BLaER1 (cell line): ENCODE measurements around the gene MIF.
"Not testable (repeated sequence)": the region's sequence is repeated elsewhere in the genome, so short reads cannot be mapped to it uniquely, and the experiment has no call there.

Experiments used
- H3K27ac ChIP-seq: shearing (Covaris generic); formaldehyde crosslinking; 2 replicates; pipeline ENCODE4 v1.8.1; 2022
- H3K27me3 ChIP-seq: shearing (Covaris generic); formaldehyde crosslinking; 2 replicates; pipeline ENCODE4 v1.8.1; 2022
- H3K36me3 ChIP-seq: shearing (Covaris generic); formaldehyde crosslinking; 2 replicates; pipeline ENCODE4 v1.8.1; 2022
- H3K4me1 ChIP-seq: shearing (Covaris generic); formaldehyde crosslinking; 2 replicates; pipeline ENCODE4 v1.8.1; 2022
- H3K4me2 ChIP-seq: shearing (Covaris generic); formaldehyde crosslinking; 2 replicates; pipeline ENCODE4 v1.8.1; 2022
- H3K4me3 ChIP-seq: shearing (Covaris generic); formaldehyde crosslinking; 2 replicates; pipeline ENCODE4 v1.8.1; 2022
- H3K9ac ChIP-seq: shearing (Covaris generic); formaldehyde crosslinking; 2 replicates; pipeline ENCODE4 v1.8.1; 2022
- H3K9me3 ChIP-seq: shearing (Covaris generic); formaldehyde crosslinking; 2 replicates; pipeline ENCODE4 v1.8.1; 2022
- H4K20me1 ChIP-seq: shearing (Covaris generic); formaldehyde crosslinking; 2 replicates; pipeline ENCODE4 v1.8.1; 2022
- Cebpa-rat ChIP-seq: shearing (Covaris generic); IDR thresholded peaks from 2 replicates; pipeline ENCODE4 v1.8.1; 2022

MIF gene

DNA sequence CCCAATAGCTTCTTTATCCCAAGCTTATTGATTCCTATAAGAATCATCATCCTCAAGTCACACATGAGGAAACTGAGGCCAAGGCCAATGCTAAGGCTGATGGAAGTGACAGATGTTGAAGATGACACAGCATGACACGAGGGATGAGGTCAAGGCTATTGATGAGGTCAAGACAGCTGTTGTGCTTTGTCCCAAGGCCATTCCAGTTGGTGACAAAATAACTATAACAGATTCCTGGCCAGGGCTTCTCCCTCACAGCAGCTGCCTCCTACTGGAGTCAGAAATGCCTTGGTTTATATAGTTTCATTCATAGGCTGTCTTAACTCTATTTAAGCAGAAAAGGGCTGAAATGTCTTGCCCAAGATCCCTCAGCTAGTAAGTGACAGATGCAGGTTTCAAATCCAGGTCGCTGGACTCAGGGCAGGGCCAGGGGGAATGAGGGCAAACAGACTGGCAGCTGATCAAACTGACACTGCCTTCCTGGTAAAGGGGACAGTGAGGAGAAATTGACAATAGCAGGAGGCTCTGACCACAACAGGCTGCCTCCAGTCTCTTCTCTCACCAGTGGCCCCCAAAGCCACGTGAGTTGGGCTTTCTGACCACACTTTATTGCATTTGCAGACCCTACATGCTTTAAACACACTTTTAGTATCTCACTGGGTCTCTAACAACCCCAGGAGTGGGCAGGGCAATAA is 16.5 kb downstream of the MIF start:
- Histone ChIP-seq H3K9me3 (no peaks in the 10 kb centered on the region), H3K27ac (no peak overlapping the region), H3K4me2 (no peak overlapping the region), H3K4me1 (peaks cover 25% of the 10 kb centered on the region), H3K4me3 (no peak overlapping the region), H3K9ac (no peak overlapping the region), H4K20me1 (no peaks in the 10 kb centered on the region), H3K27me3 (no peaks in the 10 kb centered on the region), H3K36me3 (no peaks in the 10 kb centered on the region)
- no peak for TF ChIP-seq Cebpa-rat

DNA sequence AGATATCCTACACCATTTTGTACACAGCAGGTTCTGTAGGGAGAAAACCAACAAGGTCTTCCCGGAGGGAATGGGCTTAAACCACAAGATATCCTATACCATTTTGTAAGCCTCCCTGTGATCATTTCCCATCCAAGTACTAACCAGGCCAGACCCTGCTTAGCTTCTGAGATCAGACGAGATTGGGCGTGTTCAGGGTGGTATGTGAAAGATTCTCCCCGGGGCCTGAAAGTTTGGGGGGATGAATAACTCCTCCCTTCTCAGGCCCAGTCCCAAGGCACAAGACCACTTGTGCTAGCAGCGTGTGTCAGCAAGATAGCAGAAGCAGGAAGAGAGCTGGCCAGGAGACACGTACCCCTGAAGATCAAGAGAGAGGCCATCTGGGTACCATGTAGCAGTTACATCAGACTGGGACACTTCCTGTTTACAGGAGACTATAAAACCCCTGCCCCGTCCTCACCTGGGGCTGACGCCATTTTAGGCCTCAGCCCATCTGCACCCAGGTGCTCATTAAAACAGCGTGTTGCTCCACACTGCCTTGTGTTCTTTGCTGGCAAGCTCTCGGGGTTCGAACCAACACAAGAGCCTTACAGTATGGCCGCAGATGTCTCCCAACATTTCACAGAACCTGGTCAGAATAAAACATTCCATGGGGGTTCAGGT is 17.3 kb downstream of the MIF start:
- Histone ChIP-seq H3K4me2 (no peak overlapping the region), H3K9ac (no peak overlapping the region), H3K27ac (no peak overlapping the region)

DNA sequence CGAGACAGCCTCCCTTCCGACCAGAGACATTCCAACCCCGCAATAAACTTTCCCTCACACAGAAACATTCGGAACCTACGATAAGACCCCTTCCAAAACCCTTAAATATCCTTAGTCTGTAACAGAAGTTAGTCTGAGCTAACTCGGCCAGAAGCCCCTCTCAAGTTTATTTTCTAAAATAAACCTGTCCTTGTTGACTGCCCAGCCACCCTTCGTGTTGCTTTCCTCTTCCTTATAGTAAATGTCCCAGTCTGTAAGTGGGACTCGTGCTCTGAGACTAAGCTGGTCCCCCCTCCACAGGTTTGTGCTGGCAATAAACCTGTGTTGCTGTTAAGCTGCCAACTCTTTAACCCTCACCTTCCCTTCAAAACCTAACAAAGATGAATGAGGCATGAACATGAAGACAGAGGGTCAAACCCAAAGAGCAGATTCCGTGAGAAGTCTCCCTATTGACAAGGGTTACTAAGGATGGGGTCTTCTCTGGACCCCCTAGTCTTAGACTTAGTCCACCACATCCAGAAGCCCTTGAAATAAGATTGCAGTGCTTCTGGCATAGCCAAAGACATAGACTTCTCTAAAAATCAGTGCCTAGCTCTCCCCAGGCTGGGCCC is 18.2 kb downstream of the MIF start:
- Histone ChIP-seq H3K36me3 (no peaks in the 10 kb centered on the region), H3K27me3 (no peaks in the 10 kb centered on the region), H3K4me3 (no peak overlapping the region), H3K4me1 (peaks cover 27% of the 10 kb centered on the region), H4K20me1 (no peaks in the 10 kb centered on the region), H3K27ac (0 out of 2 replicates have a peak overlapping the region, but pooled peaks have one; percentile 94), H3K9ac (no peak overlapping the region), H3K4me2 (no peak overlapping the region), H3K9me3 (no peaks in the 10 kb centered on the region)
- no peak for TF ChIP-seq Cebpa-rat

More for the DNA sequence above, 17.3 kb downstream of the MIF start:
- no peak overlapping the region for H3K4me3 ChIP-seq
- H3K36me3 ChIP-seq = no peaks in the 10 kb centered on the region
- H3K4me1 ChIP-seq = peaks cover 27% of the 10 kb centered on the region
- H3K27me3 ChIP-seq = no peaks in the 10 kb centered on the region
- H3K9me3 ChIP-seq = no peaks in the 10 kb centered on the region
- no peak for TF ChIP-seq Cebpa-rat
- H4K20me1 ChIP-seq = no peaks in the 10 kb centered on the region

DNA sequence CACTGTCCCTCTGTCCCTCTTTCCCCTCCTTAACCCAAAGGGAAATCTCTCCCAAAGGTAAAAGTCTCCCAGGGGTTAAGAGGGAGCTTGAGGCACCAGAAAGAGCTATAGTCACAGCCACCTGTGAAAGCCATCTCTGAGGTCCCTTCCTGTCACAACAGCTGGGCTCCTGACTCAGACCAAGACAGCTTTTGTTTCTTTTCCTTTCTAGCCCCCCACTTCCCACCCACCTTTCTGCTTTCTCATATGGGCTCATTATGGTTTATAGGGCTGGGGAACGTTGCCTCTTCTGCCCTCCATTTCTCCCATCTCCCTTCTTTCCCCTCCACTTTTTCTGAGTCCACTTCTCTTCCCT is 19.1 kb downstream of the MIF start:
- peak overlapping the region; percentile 91 for H3K9ac ChIP-seq
- no peak for TF ChIP-seq Cebpa-rat
- no peaks in the 10 kb centered on the region for H3K27me3 ChIP-seq
- peak overlapping the region; percentile 75 for H3K4me3 ChIP-seq
- H3K4me2 ChIP-seq = peak overlapping the region; percentile 87
- H3K4me1 ChIP-seq = peaks cover 27% of the 10 kb centered on the region
- H3K36me3 ChIP-seq = no peaks in the 10 kb centered on the region
- no peaks in the 10 kb centered on the region for H3K9me3 ChIP-seq
- H3K27ac ChIP-seq = peak overlapping the region; percentile 94
- H4K20me1 ChIP-seq = no peaks in the 10 kb centered on the region

DNA sequence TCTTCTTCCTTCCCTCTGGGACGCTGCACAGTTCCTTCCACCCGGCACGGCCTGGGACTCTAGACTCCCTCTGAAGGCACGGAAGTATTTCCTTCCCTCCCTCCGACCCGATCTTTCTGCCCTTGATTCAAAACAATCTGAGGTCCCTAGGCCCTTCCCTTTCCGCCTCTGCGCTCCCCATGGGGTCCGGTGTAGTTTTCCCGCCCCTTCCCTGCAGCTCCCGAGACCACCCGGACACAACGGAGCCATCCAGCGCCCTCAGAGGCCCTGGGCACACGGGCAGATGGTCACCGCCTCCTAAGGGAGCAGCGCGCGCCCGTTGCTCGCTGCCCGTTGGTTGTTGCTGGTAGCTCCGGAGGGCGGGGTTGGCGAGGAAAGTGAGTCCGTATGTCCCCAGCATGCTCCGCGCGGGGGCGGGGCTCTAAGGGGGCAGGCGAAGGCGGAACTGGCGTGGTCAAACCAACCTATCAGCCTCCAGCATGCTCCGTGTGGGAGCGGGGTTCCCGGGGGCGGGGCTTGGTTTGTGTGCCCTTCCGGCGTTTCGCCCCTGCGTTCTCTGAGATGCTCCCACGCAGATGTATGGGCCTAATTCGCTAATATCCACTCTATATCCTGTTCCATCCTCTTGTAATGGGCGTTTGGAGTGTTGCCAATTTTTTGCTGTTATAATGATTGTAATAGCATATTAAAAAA is 19.6 kb downstream of the MIF start:
- no peak for TF ChIP-seq Cebpa-rat
- H3K27me3 ChIP-seq = no peaks in the 10 kb centered on the region
- peak overlapping the region; percentile 91 for H3K9ac ChIP-seq
- H3K9me3 ChIP-seq = no peaks in the 10 kb centered on the region
- peak overlapping the region; percentile 75 for H3K4me3 ChIP-seq
- peak overlapping the region; percentile 94 for H3K27ac ChIP-seq
- no peaks in the 10 kb centered on the region for H3K36me3 ChIP-seq
- H3K4me2 ChIP-seq = peak overlapping the region; percentile 87
- peaks cover 27% of the 10 kb centered on the region for H3K4me1 ChIP-seq
- no peaks in the 10 kb centered on the region for H4K20me1 ChIP-seq

DNA sequence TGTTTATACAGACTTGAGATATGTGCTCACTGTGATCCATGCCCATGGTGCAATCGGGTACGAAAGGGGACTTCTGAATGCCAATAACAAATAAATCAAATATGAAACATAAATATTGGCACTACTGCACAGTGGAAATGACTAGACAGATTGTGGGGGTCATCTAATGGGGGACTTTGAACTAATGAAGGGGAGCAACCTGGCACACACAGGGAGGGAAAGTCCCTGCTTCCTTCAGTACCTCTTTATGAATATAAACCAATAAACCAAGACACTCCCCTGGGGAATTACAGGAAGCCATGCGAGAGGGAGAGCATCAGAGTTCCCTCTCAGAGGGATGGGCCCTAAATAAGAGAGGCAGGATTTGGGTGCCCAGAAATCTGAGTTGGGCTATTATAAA is 21.1 kb downstream of the MIF start:
- Histone ChIP-seq H3K27me3 (no peaks in the 10 kb centered on the region), H4K20me1 (no peaks in the 10 kb centered on the region), H3K4me1 (peaks cover 37% of the 10 kb centered on the region), H3K9ac (no peak overlapping the region), H3K4me3 (no peak overlapping the region), H3K9me3 (no peaks in the 10 kb centered on the region), H3K36me3 (no peaks in the 10 kb centered on the region), H3K27ac (no peak overlapping the region), H3K4me2 (peak overlapping the region; percentile 87)
- no peak for TF ChIP-seq Cebpa-rat

DNA sequence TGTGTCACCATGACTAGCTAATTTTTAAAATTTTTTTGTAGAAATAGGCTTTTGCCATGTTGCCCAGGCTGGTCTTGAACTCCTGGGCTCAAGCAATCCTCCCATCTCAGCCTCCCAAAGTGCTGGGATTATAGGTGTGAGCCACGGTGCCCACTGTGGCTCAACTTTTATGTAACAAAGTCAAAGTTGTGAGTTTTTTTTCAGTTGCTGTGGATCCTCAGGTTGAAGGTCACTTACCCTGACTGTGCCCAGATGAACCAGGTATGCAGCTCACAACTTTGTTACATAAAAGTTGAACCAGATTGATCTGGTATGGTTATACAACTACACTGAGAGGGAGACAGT is 26.1 kb downstream of the MIF start:
- Histone ChIP-seq H3K9me3 (peaks cover 17% of the 10 kb centered on the region), H3K4me1 (peaks cover 25% of the 10 kb centered on the region)
- H3K4me2 ChIP-seq, H3K4me3 ChIP-seq, H3K27ac ChIP-seq, H3K9ac ChIP-seq, H3K36me3 ChIP-seq, H4K20me1 ChIP-seq, H3K27me3 ChIP-seq: not testable (repeated sequence)

DNA sequence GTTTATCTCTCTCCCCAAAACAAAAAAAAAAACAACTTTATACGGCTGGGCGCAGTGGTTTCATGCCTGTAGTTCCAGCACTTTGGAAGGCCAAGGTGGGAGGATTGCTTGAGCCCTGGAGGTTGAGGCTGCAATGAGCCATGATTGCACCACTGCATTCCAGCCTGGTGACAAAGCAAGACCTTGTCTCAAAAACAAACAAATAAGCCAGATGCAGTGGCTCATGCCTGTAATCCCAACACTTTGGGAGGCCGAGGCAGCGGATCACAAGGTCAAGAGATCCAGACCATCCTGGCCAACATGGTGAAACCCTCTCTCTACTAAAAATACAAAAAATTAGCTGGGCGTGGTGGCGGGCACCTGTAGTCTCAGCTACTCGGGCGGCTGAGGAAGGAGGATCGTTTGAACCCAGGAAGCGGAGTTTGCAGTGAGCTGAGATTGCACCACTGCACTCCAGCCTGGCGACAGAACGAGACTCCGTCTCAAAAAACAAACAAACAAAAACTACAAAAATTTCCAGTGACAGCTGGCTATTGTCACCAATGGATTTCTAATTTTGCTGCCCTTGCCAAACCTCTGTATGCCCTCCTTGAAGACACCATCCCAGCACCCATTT is 27.5 kb downstream of the MIF start:
- not testable (repeated sequence) for H3K27ac ChIP-seq, H3K4me2 ChIP-seq, H3K4me3 ChIP-seq, H3K36me3 ChIP-seq, H3K9ac ChIP-seq, H3K27me3 ChIP-seq, H4K20me1 ChIP-seq
- peaks cover 31% of the 10 kb centered on the region for H3K9me3 ChIP-seq
- H3K4me1 ChIP-seq = peaks cover 18% of the 10 kb centered on the region

DNA sequence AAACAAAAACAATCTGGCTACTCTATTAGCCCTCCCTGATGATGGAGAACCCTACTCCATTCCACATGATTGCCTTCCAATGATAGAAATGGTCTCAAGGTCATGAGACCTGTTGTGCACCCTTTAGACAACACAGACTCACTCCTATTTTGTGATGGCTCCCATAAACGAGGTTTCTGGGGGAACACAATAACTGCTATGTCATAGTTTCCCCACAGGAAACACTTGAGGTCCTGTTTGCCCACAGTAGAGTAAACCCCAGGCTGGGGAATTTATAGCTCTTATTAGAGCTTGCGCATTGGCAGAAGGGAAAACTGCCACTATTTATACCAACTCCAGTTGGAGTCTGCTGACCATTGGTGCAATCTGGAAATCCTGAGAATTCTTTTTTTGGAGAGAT is 28.7 kb downstream of the MIF start:
- Histone ChIP-seq H3K9me3 (peaks cover 37% of the 10 kb centered on the region), H3K9ac (no peak overlapping the region), H3K4me2 (peak overlapping the region; percentile 49), H3K36me3 (no peaks in the 10 kb centered on the region), H3K27ac (no peak overlapping the region), H4K20me1 (no peaks in the 10 kb centered on the region), H3K27me3 (no peaks in the 10 kb centered on the region), H3K4me3 (no peak overlapping the region), H3K4me1 (peaks cover 18% of the 10 kb centered on the region)
- no peak for TF ChIP-seq Cebpa-rat
